AG09319 (cell line): ENCODE results near the gene BMP2.

Source experiments
- DNase-seq: peaks from one replicate; pipeline ENCODE4 v3.0.0-alpha.2; 2010; ENCODE audit warnings: low read depth; ENCODE audit errors: extremely low read depth
- CTCF ChIP-seq: IDR thresholded peaks from 2 replicates; pipeline ENCODE4 v1.5.1; 2011; ENCODE audit warnings: low read depth, mild to moderate bottlenecking, inconsistent platforms, low read length, moderate library complexity

Gene BMP2

GRCh38 chr20:6750438-6750837, 17.0 kb upstream of the BMP2 start:
- no peak for DNase-seq
- TF ChIP-seq CTCF, result no peak

GRCh38 chr20:6756693-6757595, 10.5 kb upstream of the BMP2 start:
- no peak for TF ChIP-seq CTCF
- DNase-seq, result no peak

GRCh38 chr20:6764619-6765018, 2.9 kb upstream of the BMP2 start:
- no peak for TF ChIP-seq CTCF
- no peak for DNase-seq

- peak; percentile 49 for TF ChIP-seq CTCF
- DNase-seq, result peak; percentile 43
Measured at GRCh38 chr20:6765469-6766058, 1.9 kb upstream of the BMP2 start.

- no peak for TF ChIP-seq CTCF
Measured at GRCh38 chr20:6766433-6766832, 1.1 kb upstream of the BMP2 start.

GRCh38 chr20:6767126-6767535, 355 bp upstream of the BMP2 start:
- no peak for DNase-seq
- TF ChIP-seq CTCF, result no peak

More at GRCh38 chr20:6766433-6766832, 1.1 kb upstream of the BMP2 start:
- DNase-seq, result no peak
